ENCODE measurements around the gene ATG4B.

GRCh38 chr2:241613017-241613780 is 24.3 kb upstream of the ATG4B start:
- TF ChIP-seq CTCF (IDR thresholded peaks at IDR 0.05), result no peak
- TF ChIP-seq POLR2AphosphoS5 (IDR thresholded peaks at IDR 0.05), result no peak
